HepG2 (cell line): ENCODE measurements around the gene PRR22. TPM values are rescaled to one million over a fixed set of nuclear protein-coding genes. Genes with fewer than 3 reads are reported as not detected.
"Not testable (repeated sequence)": the region's sequence is repeated elsewhere in the genome, so short reads cannot be mapped to it uniquely, and the experiment has no call there.

ENCODE experiments used
- ATAC-seq: fragments of 200-7000 bp; cut with Tn5 transposase; 3 replicates; pipeline ENCODE4 v1.9.1; 2020; ENCODE audit warnings: mild to moderate bottlenecking, moderate library complexity
- BruUV-seq: library from RNA; stranded (reverse); fragments of 400-500 nt; replicated peaks from 2 replicates; lab custom pipeline; 2021; lab: Mats Ljungman, UMichigan
- CTCF ChIA-PET: fragments of 300-600 bp; formaldehyde crosslinking; extraction: SDS; loops from one replicate; lab custom pipeline; 2021; ENCODE audit warnings: low total read pairs, inconsistent platforms, low intra/inter-chr PET ratio; lab: Yijun Ruan, JAX
- POLR2A ChIA-PET: fragments of 350-600 bp; sonication (Branson Sonifier 250); formaldehyde crosslinking; loops from one replicate; lab custom pipeline; 2020; ENCODE audit warnings: antibody characterized with exemption, inconsistent platforms; lab: Yijun Ruan, JAX
- DNase-seq: peaks from one replicate; pipeline ENCODE4 v3.0.0-alpha.2; 2015; ENCODE audit warnings: low spot score
- FAIRE-seq: peaks from 3 replicates; lab custom pipeline; 2011; peaks lifted over from hg19 to GRCh38; lab: Jason Lieb, UNC
- H2AFZ ChIP-seq: one replicate; pipeline ENCODE4 v1.6.1; 2011; ENCODE audit warnings: low read length, inconsistent platforms
- H3K27ac ChIP-seq: fragments of 300-600 bp; 3 replicates; pipeline ENCODE4 v1.8.0; 2011; ENCODE audit warnings: mixed run types, mild to moderate bottlenecking, mixed read lengths, low read length, inconsistent platforms; ENCODE audit not compliant: insufficient read depth; ENCODE audit errors: extremely low read length
- H3K27me3 ChIP-seq, 2 experiments: fragments of 200-600 bp in 1 of 2; 2 replicates in 1 of 2; 3 replicates in 1 of 2; pipeline versions ENCODE4 v1.6.0 to v1.8.0; 2011; ENCODE audit warnings: low read length in 2 of 2, mild to moderate bottlenecking in 2 of 2, moderate library complexity in 2 of 2, inconsistent platforms in 1 of 2; ENCODE audit not compliant: insufficient read depth in 2 of 2, control insufficient read depth in 1 of 2
- H3K36me3 ChIP-seq, 2 experiments: fragments of 200-600 bp in 1 of 2; replicated peaks in 1 of 2; 2 replicates in 1 of 2; 3 replicates in 1 of 2; pipeline versions ENCODE4 v1.5.1 to v1.8.0; 2011; ENCODE audit warnings: low read length in 2 of 2, inconsistent platforms in 1 of 2; ENCODE audit not compliant: insufficient read depth in 2 of 2, control insufficient read depth in 1 of 2
- H3K4me1 ChIP-seq: 2 replicates; pipeline ENCODE4 v1.5.1; 2012; ENCODE audit warnings: low read length, inconsistent platforms; ENCODE audit not compliant: insufficient read depth
- H3K4me2 ChIP-seq: 2 replicates; pipeline ENCODE4 v1.6.0; 2011; ENCODE audit warnings: low read depth, low read length, inconsistent platforms
- H3K4me3 ChIP-seq, 3 experiments: fragments of 200-600 bp in 1 of 3; sonication (generic), shearing (Covaris generic) in 1 of 3; replicated peaks in 1 of 3; 2 replicates each; pipeline ENCODE4 v1.5.1; 2011 to 2016; ENCODE audit warnings: low read length in 3 of 3, inconsistent platforms in 2 of 3, low read depth in 2 of 3, mild to moderate bottlenecking in 2 of 3, control low read depth in 1 of 3, mixed read lengths in 1 of 3; ENCODE audit not compliant: insufficient read depth in 1 of 3
- H3K79me2 ChIP-seq: one replicate; pipeline ENCODE4 v1.6.1; 2011; ENCODE audit warnings: low read length, inconsistent platforms; ENCODE audit not compliant: insufficient read depth
- H3K9ac ChIP-seq: 2 replicates; pipeline ENCODE4 v1.6.0; 2011; ENCODE audit warnings: mild to moderate bottlenecking, low read depth, low read length, inconsistent platforms; ENCODE audit not compliant: insufficient read depth
- H3K9me3 ChIP-seq: 2 replicates; pipeline ENCODE4 v1.5.1; 2012; ENCODE audit warnings: mild to moderate bottlenecking, low read length
- H4K20me1 ChIP-seq: 2 replicates; pipeline ENCODE4 v1.6.0; 2011; ENCODE audit warnings: inconsistent platforms, mild to moderate bottlenecking, low read length, moderate library complexity; ENCODE audit not compliant: insufficient read depth
- WGBS: methylation state at CpG from one replicate; pipeline ENCODE4 v1.1.6; 2017; ENCODE audit warnings: low lambda C conversion rate; 5-methylcytosine and 5-hydroxymethylcytosine counted together
- in situ Hi-C: cut with HindIII; loops from 2 replicates; pipeline ENCODE4 v1.10.0; 2017; ENCODE audit warnings: low pct_unique_long_range_greater_than_20kb; ENCODE audit not compliant: extremely low pct_ligation_motif_present
- intact Hi-C: fragments of 100-400 bp; cut with micrococcal nuclease; formaldehyde crosslinking; loops from one replicate; pipeline ENCODE4 v1.10.0; 2022; ENCODE audit not compliant: unreplicated experiment
- polyA plus RNA-seq, 8 experiments: library from polyadenylated mRNA; depleted of rRNA in 3 of 8; stranded (reverse) in 7 of 8; unstranded in 1 of 8; fragments of >200 nt; fragmentation: Illumina TruSeq in 4 of 8; extraction: Trizol in 4 of 8; gene quantifications; 2 replicates each; pipeline versions ENCODE4 v1.2.1 to v1.2.3, GENCODE V29; 2011 to 2016; ENCODE audit warnings: low read depth in 4 of 8, missing spikeins in 1 of 8, mixed read lengths in 1 of 8; ENCODE audit not compliant: insufficient read depth in 1 of 8
- total RNA-seq, 5 experiments: library from RNA; depleted of rRNA; stranded (reverse); fragments of >200 nt; fragmentation: Illumina TruSeq; extraction: Trizol; gene quantifications; 2 replicates each; pipeline ENCODE4 v1.2.3, GENCODE V29; 2016; ENCODE audit warnings: low read depth in 1 of 5

Gene PRR22
- total and polyA plus RNA-seq, 2 of the 13 experiments (the other 11 are each of a cell fraction or from before 2014, with no cell fraction given) = 0.84 to 2.3 TPM

GRCh38 chr19:5733172-5733571 lies 51.4 kb downstream of the PRR22 start:
- in situ Hi-C loops, H3K79me2 ChIP-seq, H3K9ac ChIP-seq, H3K36me3 ChIP-seq, CTCF ChIA-PET, H3K27ac ChIP-seq, BruUV-seq, DNase-seq, intact Hi-C loops, H3K4me1 ChIP-seq, H3K9me3 ChIP-seq, H3K4me3 ChIP-seq, ATAC-seq, H3K27me3 ChIP-seq, POLR2A ChIA-PET, H2AFZ ChIP-seq, H4K20me1 ChIP-seq, H3K4me2 ChIP-seq, FAIRE-seq: not testable (repeated sequence)
- WGBS = 51% methylated on average over 2 of the region's 2 CpGs

Other genes with a start within 250 kb of the PRR22 start
- gene TINCR, start 216.8 kb downstream of the PRR22 start, total RNA-seq (2016; rRNA removed; fragmentation: Illumina TruSeq; extraction: Trizol) = 0.04 and 0.33 TPM in 2 replicates
- gene TINCR, start 216.8 kb downstream of the PRR22 start, polyA plus RNA-seq (2011; rRNA removed) = 0.17 and 0.30 TPM in 2 replicates
- 22.9 and 31.5 TPM in 2 replicates for gene SAFB2, start 162.0 kb downstream of the PRR22 start, total RNA-seq (2016; rRNA removed; fragmentation: Illumina TruSeq; extraction: Trizol)
- 11.2 and 16.8 TPM in 2 replicates for gene SAFB2, start 162.0 kb downstream of the PRR22 start, polyA plus RNA-seq (2011; rRNA removed)
- gene SAFB, start 161.7 kb downstream of the PRR22 start, total RNA-seq (2016; rRNA removed; fragmentation: Illumina TruSeq; extraction: Trizol) = 28.4 and 43.4 TPM in 2 replicates
- 21.0 and 27.2 TPM in 2 replicates for gene SAFB, start 161.7 kb downstream of the PRR22 start, polyA plus RNA-seq (2011; rRNA removed)
- 35.4 and 37.9 TPM in 2 replicates for gene MICOS13, start 104.2 kb downstream of the PRR22 start, total RNA-seq (2016; rRNA removed; fragmentation: Illumina TruSeq; extraction: Trizol)
- gene MICOS13, start 104.2 kb downstream of the PRR22 start, polyA plus RNA-seq (2011; rRNA removed) = 28.8 and 40.0 TPM in 2 replicates
- 2.8 TPM in 2 replicates for gene HSD11B1L, start 103.7 kb downstream of the PRR22 start, total RNA-seq (2016; rRNA removed; fragmentation: Illumina TruSeq; extraction: Trizol)
- 3.9 and 4.6 TPM in 2 replicates for gene HSD11B1L, start 103.7 kb downstream of the PRR22 start, polyA plus RNA-seq (2011; rRNA removed)
- gene RPL36, start 94.5 kb downstream of the PRR22 start, total RNA-seq (2016; rRNA removed; fragmentation: Illumina TruSeq; extraction: Trizol) = 706 and 763 TPM in 2 replicates
- 740 and 962 TPM in 2 replicates for gene RPL36, start 94.5 kb downstream of the PRR22 start, polyA plus RNA-seq (2011; rRNA removed)
- gene LONP1, start 64.6 kb downstream of the PRR22 start, total RNA-seq (2016; rRNA removed; fragmentation: Illumina TruSeq; extraction: Trizol) = 50.4 and 76.8 TPM in 2 replicates
- gene LONP1, start 64.6 kb downstream of the PRR22 start, polyA plus RNA-seq (2011; rRNA removed) = 59.5 and 69.0 TPM in 2 replicates
- gene CATSPERD, start 64.1 kb downstream of the PRR22 start, total RNA-seq (2016; rRNA removed; fragmentation: Illumina TruSeq; extraction: Trizol) = not detected in 2 replicates
- gene CATSPERD, start 64.1 kb downstream of the PRR22 start, polyA plus RNA-seq (2011; rRNA removed) = 0.04 TPM in 1 of 2 replicates, not detected in the other
- gene DUS3L, start 6.4 kb upstream of the PRR22 start, total RNA-seq (2016; rRNA removed; fragmentation: Illumina TruSeq; extraction: Trizol) = 20.6 and 25.1 TPM in 2 replicates
- 13.3 and 15.6 TPM in 2 replicates for gene DUS3L, start 6.4 kb upstream of the PRR22 start, polyA plus RNA-seq (2011; rRNA removed)
- 3.2 and 4.1 TPM in 2 replicates for gene NRTN, start 20.3 kb upstream of the PRR22 start, total RNA-seq (2016; rRNA removed; fragmentation: Illumina TruSeq; extraction: Trizol)
- 5.3 and 7.3 TPM in 2 replicates for gene NRTN, start 20.3 kb upstream of the PRR22 start, polyA plus RNA-seq (2011; rRNA removed)
- 5.0 and 8.2 TPM in 2 replicates for gene FUT6, start 55.0 kb upstream of the PRR22 start, total RNA-seq (2016; rRNA removed; fragmentation: Illumina TruSeq; extraction: Trizol)
- 27.7 and 53.3 TPM in 2 replicates for gene FUT6, start 55.0 kb upstream of the PRR22 start, polyA plus RNA-seq (2011; rRNA removed)
- 0.20 and 0.53 TPM in 2 replicates for gene FUT3, start 66.7 kb upstream of the PRR22 start, total RNA-seq (2016; rRNA removed; fragmentation: Illumina TruSeq; extraction: Trizol)
- gene FUT3, start 66.7 kb upstream of the PRR22 start, polyA plus RNA-seq (2011; rRNA removed) = 1.1 and 1.6 TPM in 2 replicates
- not detected in 2 replicates for gene FUT5, start 85.8 kb upstream of the PRR22 start, total RNA-seq (2016; rRNA removed; fragmentation: Illumina TruSeq; extraction: Trizol)
- gene FUT5, start 85.8 kb upstream of the PRR22 start, polyA plus RNA-seq (2011; rRNA removed) = 0.03 and 0.10 TPM in 2 replicates
- gene NDUFA11, start 119.0 kb upstream of the PRR22 start, total RNA-seq (2016; rRNA removed; fragmentation: Illumina TruSeq; extraction: Trizol) = 378 and 396 TPM in 2 replicates
- gene NDUFA11, start 119.0 kb upstream of the PRR22 start, polyA plus RNA-seq (2011; rRNA removed) = 286 and 302 TPM in 2 replicates
- gene VMAC, start 120.1 kb upstream of the PRR22 start, total RNA-seq (2016; rRNA removed; fragmentation: Illumina TruSeq; extraction: Trizol) = 1.2 and 2.4 TPM in 2 replicates
- gene VMAC, start 120.1 kb upstream of the PRR22 start, polyA plus RNA-seq (2011; rRNA removed) = 2.4 and 3.1 TPM in 2 replicates
- gene CAPS, start 129.5 kb upstream of the PRR22 start, total RNA-seq (2016; rRNA removed; fragmentation: Illumina TruSeq; extraction: Trizol) = 1.7 and 3.1 TPM in 2 replicates
- gene CAPS, start 129.5 kb upstream of the PRR22 start, polyA plus RNA-seq (2011; rRNA removed) = 3.1 and 4.5 TPM in 2 replicates
- 37.2 and 39.5 TPM in 2 replicates for gene RANBP3, start 193.4 kb upstream of the PRR22 start, total RNA-seq (2016; rRNA removed; fragmentation: Illumina TruSeq; extraction: Trizol)
- 149 and 151 TPM in 2 replicates for gene RANBP3, start 193.4 kb upstream of the PRR22 start, polyA plus RNA-seq (2011; rRNA removed)